Keratinocyte (primary cell): Measurements from ENCODE around the gene SIM2. TPM values are rescaled to one million over a fixed set of nuclear protein-coding genes. Genes with fewer than 3 reads are reported as not detected.

Experiments
- DNase-seq: peaks from one replicate; pipeline ENCODE4 v3.0.0-alpha.2; 2011; ENCODE audit warnings: low read depth, missing footprints, low spot score
- FAIRE-seq: peaks from 2 replicates; lab custom pipeline; 2011; peaks lifted over from hg19 to GRCh38; lab: Jason Lieb, UNC
- H2AFZ ChIP-seq: 2 replicates; pipeline ENCODE4 v1.6.0; 2012; ENCODE audit warnings: low read length, control low read depth, inconsistent platforms; ENCODE audit not compliant: control insufficient read depth
- H3K27ac ChIP-seq: 2 replicates; pipeline ENCODE4 v1.5.1; 2011; ENCODE audit warnings: low read length; ENCODE audit not compliant: control insufficient read depth, insufficient read depth
- H3K27me3 ChIP-seq: 3 replicates; pipeline ENCODE4 v1.6.0; 2011; ENCODE audit warnings: low read length; ENCODE audit not compliant: control insufficient read depth, insufficient read depth; ENCODE audit errors: extremely low read depth
- H3K36me3 ChIP-seq, 2 experiments: 2 replicates in 1 of 2; 3 replicates in 1 of 2; pipeline ENCODE4 v1.5.1; 2011; ENCODE audit warnings: low read length in 2 of 2, mild to moderate bottlenecking in 1 of 2; ENCODE audit not compliant: control insufficient read depth in 2 of 2, insufficient read depth in 2 of 2; ENCODE audit errors: extremely low read depth in 1 of 2
- H3K4me1 ChIP-seq: 3 replicates; pipeline ENCODE4 v1.5.1; 2011; ENCODE audit warnings: low read length; ENCODE audit not compliant: control insufficient read depth, insufficient read depth; ENCODE audit errors: extremely low read depth
- H3K4me2 ChIP-seq: 3 replicates; pipeline ENCODE4 v1.6.0; 2011; ENCODE audit warnings: low read depth, low read length; ENCODE audit not compliant: control insufficient read depth, insufficient read depth; ENCODE audit errors: extremely low read depth
- H3K4me3 ChIP-seq, 3 experiments: fragments of 200-600 bp in 1 of 3; sonication (generic) in 1 of 3; 2 replicates in 2 of 3; 3 replicates in 1 of 3; pipeline ENCODE4 v1.5.1; 2011 to 2016; ENCODE audit warnings: low read length in 3 of 3, mild to moderate bottlenecking in 3 of 3, control low read depth in 2 of 3, inconsistent platforms in 1 of 3, low read depth in 1 of 3, mixed read lengths in 1 of 3, mixed run types in 1 of 3, moderate library complexity in 1 of 3; ENCODE audit not compliant: control insufficient read depth in 2 of 3, insufficient read depth in 2 of 3; ENCODE audit errors: extremely low read depth in 1 of 3
- H3K79me2 ChIP-seq: 2 replicates; pipeline ENCODE4 v1.6.0; 2012; ENCODE audit warnings: low read length; ENCODE audit not compliant: control insufficient read depth, insufficient read depth
- H3K9ac ChIP-seq: 3 replicates; pipeline ENCODE4 v1.6.0; 2011; ENCODE audit warnings: low read length; ENCODE audit not compliant: control insufficient read depth, insufficient read depth; ENCODE audit errors: extremely low read depth
- H3K9me1 ChIP-seq: 3 replicates; pipeline ENCODE4 v1.6.0; 2011; ENCODE audit warnings: low read length; ENCODE audit not compliant: control insufficient read depth, insufficient read depth; ENCODE audit errors: extremely low read depth
- H3K9me3 ChIP-seq: 2 replicates; pipeline ENCODE4 v1.5.1; 2012; ENCODE audit warnings: low read depth, low read length; ENCODE audit not compliant: control insufficient read depth
- H4K20me1 ChIP-seq: 3 replicates; pipeline ENCODE4 v1.6.0; 2011; ENCODE audit warnings: low read length; ENCODE audit not compliant: control insufficient read depth, insufficient read depth; ENCODE audit errors: extremely low read depth
- EZH2 ChIP-seq: IDR thresholded peaks from one replicate; pipeline ENCODE4 v1.6.1; 2012; ENCODE audit warnings: inconsistent platforms, mild to moderate bottlenecking, low read length, moderate library complexity
- dilution Hi-C: fragments of 300-500 bp; cut with MboI; formaldehyde crosslinking; loops from one replicate; pipeline ENCODE4 v1.7.0; 2020; ENCODE audit warnings: low sequenced_read_pairs; ENCODE audit not compliant: extremely low pct_ligation_motif_present
- polyA plus RNA-seq, 5 experiments: library from polyadenylated mRNA; depleted of rRNA in 3 of 5; stranded (reverse) in 3 of 5; stranded (forward) in 1 of 5; unstranded in 1 of 5; fragments of >200 nt; gene quantifications; 1 replicate in 1 of 5; 2 replicates in 3 of 5; 3 replicates in 1 of 5; pipeline versions ENCODE4 v1.2.1 to v1.2.3, GENCODE V29; 2011 to 2012; ENCODE audit warnings: missing spikeins in 2 of 5, low read depth in 1 of 5, low replicate concordance in 1 of 5
- TF ChIP-seq, protein P1 (sequence below), 3 experiments: IDR thresholded peaks in 1 of 3; conservative IDR thresholded peaks in 1 of 3; optimal IDR thresholded peaks in 1 of 3; 2 replicates in 2 of 3; 3 replicates in 1 of 3; pipeline versions ENCODE3 to v1.5.1; 2011; ENCODE audit warnings: low read length in 3 of 3, mild to moderate bottlenecking in 3 of 3, moderate library complexity in 2 of 3, control low read depth in 1 of 3, inconsistent platforms in 1 of 3; ENCODE audit not compliant: insufficient read depth in 2 of 3; ENCODE audit errors: extremely low read depth in 1 of 3

Gene SIM2
- polyA plus RNA-seq, 1 donor (not counting 4 experiments of a cell fraction or from before 2014, with no cell fraction given), result 0.05 TPM

DNA sequence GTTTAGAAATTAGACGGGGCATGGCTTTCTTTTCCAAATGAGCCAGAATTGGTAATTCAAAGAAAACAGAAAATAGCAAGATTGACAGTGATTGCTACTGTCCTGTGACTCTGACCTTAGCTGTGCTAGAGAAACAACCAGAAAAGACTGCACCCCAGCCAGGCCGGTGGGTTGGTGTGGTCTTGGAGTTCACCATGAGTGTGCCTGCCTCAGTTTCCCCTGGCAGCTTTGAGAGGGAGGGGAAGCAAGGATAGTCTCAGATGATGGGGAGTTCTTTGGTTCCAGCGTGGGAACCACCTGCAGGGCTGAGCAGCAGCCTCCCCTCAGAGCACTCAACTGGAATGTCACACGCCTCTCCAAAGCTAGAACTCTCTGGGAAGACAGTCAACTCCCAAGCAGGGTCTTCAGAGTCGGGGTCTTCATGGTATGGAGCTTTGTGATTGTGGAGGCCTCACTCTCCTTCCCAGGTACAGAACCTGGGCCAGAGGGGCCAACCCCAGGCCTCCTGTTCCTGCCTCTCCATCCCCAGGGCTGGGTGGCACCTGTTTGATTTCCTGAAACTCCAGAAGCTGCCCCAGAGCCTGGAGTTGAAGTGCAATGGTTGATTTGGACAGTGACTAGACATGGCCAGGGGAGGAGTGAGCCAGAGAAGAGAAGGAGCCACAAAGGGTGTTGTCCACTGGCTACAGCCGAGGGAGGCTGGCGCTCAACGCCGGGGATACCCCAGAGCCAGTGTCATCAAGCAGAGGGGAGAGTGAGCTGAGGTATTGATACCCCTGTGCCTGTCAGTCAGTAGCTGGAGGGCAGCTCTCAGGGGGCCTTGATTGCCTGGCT lies 35.7 kb downstream of the SIM2 start:
- no peak overlapping the region for H3K4me2 ChIP-seq
- no peaks in the 10 kb centered on the region for H3K9me1 ChIP-seq
- no peak overlapping the region for H2AFZ ChIP-seq
- H3K27me3 ChIP-seq, result no peaks in the 10 kb centered on the region
- H3K9me3 ChIP-seq, result no peaks in the 10 kb centered on the region
- H3K4me1 ChIP-seq, result no peaks in the 10 kb centered on the region
- FAIRE-seq, result no peak
- dilution Hi-C loops, result no loop called here
- H3K4me3 ChIP-seq, result no peak overlapping the region
- H3K79me2 ChIP-seq, result no peaks in the 10 kb centered on the region
- DNase-seq, result no peak
- no peak for TF ChIP-seq EZH2
- TF ChIP-seq, protein P1, sequence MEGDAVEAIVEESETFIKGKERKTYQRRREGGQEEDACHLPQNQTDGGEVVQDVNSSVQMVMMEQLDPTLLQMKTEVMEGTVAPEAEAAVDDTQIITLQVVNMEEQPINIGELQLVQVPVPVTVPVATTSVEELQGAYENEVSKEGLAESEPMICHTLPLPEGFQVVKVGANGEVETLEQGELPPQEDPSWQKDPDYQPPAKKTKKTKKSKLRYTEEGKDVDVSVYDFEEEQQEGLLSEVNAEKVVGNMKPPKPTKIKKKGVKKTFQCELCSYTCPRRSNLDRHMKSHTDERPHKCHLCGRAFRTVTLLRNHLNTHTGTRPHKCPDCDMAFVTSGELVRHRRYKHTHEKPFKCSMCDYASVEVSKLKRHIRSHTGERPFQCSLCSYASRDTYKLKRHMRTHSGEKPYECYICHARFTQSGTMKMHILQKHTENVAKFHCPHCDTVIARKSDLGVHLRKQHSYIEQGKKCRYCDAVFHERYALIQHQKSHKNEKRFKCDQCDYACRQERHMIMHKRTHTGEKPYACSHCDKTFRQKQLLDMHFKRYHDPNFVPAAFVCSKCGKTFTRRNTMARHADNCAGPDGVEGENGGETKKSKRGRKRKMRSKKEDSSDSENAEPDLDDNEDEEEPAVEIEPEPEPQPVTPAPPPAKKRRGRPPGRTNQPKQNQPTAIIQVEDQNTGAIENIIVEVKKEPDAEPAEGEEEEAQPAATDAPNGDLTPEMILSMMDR (optimal IDR thresholded peaks at IDR 0.05 in 1 of 3, IDR thresholded peaks at IDR 0.05 in 1 of 3, conservative IDR thresholded peaks at IDR 0.05 in 1 of 3; ENCODE audit: extremely low read depth in 1 of 3, insufficient read depth in 2 of 3, low read length in 3 of 3), result no peak
- no peak overlapping the region for H3K27ac ChIP-seq
- H3K36me3 ChIP-seq, result no peaks in the 10 kb centered on the region
- H4K20me1 ChIP-seq, result no peaks in the 10 kb centered on the region
- H3K9ac ChIP-seq, result no peak overlapping the region

DNA sequence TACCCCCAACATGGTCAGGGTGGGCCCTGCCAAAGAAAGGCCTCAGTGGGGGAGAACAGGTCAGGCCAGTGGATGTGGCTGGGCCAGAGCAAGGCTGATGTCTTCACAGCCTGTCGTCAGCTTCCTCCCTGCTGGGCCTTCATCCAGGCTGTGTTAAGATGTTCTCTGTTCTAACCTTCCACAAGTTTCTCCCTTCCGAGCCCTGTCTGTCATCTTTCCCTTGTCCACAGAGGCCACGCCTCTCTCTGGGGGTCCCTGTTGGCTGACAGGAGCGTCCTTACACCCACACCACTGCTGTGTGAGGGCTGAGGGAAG lies 36.2 kb downstream of the SIM2 start:
- H4K20me1 ChIP-seq, result no peaks in the 10 kb centered on the region
- no peak for TF ChIP-seq EZH2
- TF ChIP-seq, protein P1 (optimal IDR thresholded peaks at IDR 0.05 in 1 of 3, IDR thresholded peaks at IDR 0.05 in 1 of 3, conservative IDR thresholded peaks at IDR 0.05 in 1 of 3; ENCODE audit: extremely low read depth in 1 of 3, insufficient read depth in 2 of 3, low read length in 3 of 3), result no peak
- H3K36me3 ChIP-seq, result no peaks in the 10 kb centered on the region
- no peak overlapping the region for H3K4me2 ChIP-seq
- H3K79me2 ChIP-seq, result no peaks in the 10 kb centered on the region
- no peaks in the 10 kb centered on the region for H3K9me3 ChIP-seq
- FAIRE-seq (no peak), DNase-seq (no peak)
- H2AFZ ChIP-seq, result no peak overlapping the region
- no peaks in the 10 kb centered on the region for H3K9me1 ChIP-seq
- dilution Hi-C loops, result no loop called here
- H3K4me1 ChIP-seq, result no peaks in the 10 kb centered on the region
- H3K27me3 ChIP-seq, result no peaks in the 10 kb centered on the region
- H3K27ac ChIP-seq, result no peak overlapping the region
- H3K9ac ChIP-seq, result no peak overlapping the region
- no peak overlapping the region for H3K4me3 ChIP-seq
